Loucy (cell line): Measurements from ENCODE around the gene FXYD6.

ENCODE experiments used
- H2AFZ ChIP-seq: fragments of 200-600 bp; sonication (generic); 2 replicates; pipeline ENCODE4 v1.6.0; 2016; ENCODE audit warnings: antibody characterized with exemption, mild to moderate bottlenecking, low read length, moderate library complexity
- H3F3A ChIP-seq: fragments of 200-600 bp; 2 replicates; pipeline ENCODE4 v1.6.0; 2016; ENCODE audit warnings: antibody characterized with exemption, low read depth, mild to moderate bottlenecking
- H3K27me3 ChIP-seq: fragments of 200-600 bp; sonication (generic); 2 replicates; pipeline ENCODE4 v1.6.1; 2014; ENCODE audit warnings: low read length, mild to moderate bottlenecking; ENCODE audit not compliant: insufficient read depth, poor library complexity, severe bottlenecking
- H3K36me3 ChIP-seq: fragments of 200-600 bp; sonication (generic); 2 replicates; pipeline ENCODE4 v1.6.1; 2016; ENCODE audit warnings: low read length; ENCODE audit not compliant: insufficient read depth
- H3K4me1 ChIP-seq: fragments of 200-600 bp; sonication (generic); 2 replicates; pipeline ENCODE4 v1.5.1; 2014; ENCODE audit warnings: low read length, mild to moderate bottlenecking; ENCODE audit not compliant: insufficient read depth, poor library complexity, severe bottlenecking
- H3K4me2 ChIP-seq: fragments of 200-600 bp; sonication (generic); 2 replicates; pipeline ENCODE4 v1.6.0; 2014; ENCODE audit warnings: antibody characterized with exemption, low read length, low read depth, mild to moderate bottlenecking; ENCODE audit not compliant: poor library complexity, severe bottlenecking
- H3K4me3 ChIP-seq: fragments of 200-600 bp; sonication (generic); 2 replicates; pipeline ENCODE4 v1.5.1; 2014; ENCODE audit warnings: low read length, mild to moderate bottlenecking, mixed read lengths; ENCODE audit not compliant: poor library complexity, severe bottlenecking
- H3K79me2 ChIP-seq: fragments of 200-600 bp; sonication (generic); 2 replicates; pipeline ENCODE4 v1.6.1; 2014; ENCODE audit warnings: low read length; ENCODE audit not compliant: insufficient read depth
- H3K9ac ChIP-seq: fragments of 200-600 bp; sonication (generic); 2 replicates; pipeline ENCODE4 v1.6.0; 2014; ENCODE audit warnings: mild to moderate bottlenecking, low read depth, low read length, moderate library complexity; ENCODE audit not compliant: poor library complexity, severe bottlenecking
- H3K9me2 ChIP-seq: fragments of 200-600 bp; sonication (generic); replicated peaks from 2 replicates; pipeline ENCODE4 v1.6.1; 2016; ENCODE audit warnings: low read depth, low read length, mixed read lengths
- H3K9me3 ChIP-seq: fragments of 200-600 bp; sonication (generic); 2 replicates; pipeline ENCODE4 v1.6.1; 2014; ENCODE audit warnings: mild to moderate bottlenecking, antibody characterized with exemption, low read length, low read depth; ENCODE audit not compliant: insufficient read depth
- H4K20me1 ChIP-seq: fragments of 200-600 bp; sonication (generic); 2 replicates; pipeline ENCODE4 v1.6.0; 2014; ENCODE audit warnings: antibody characterized with exemption, low read length, mild to moderate bottlenecking; ENCODE audit not compliant: insufficient read depth, poor library complexity, severe bottlenecking
- EZH2phosphoT487 ChIP-seq: fragments of 200-600 bp; IDR thresholded peaks from 2 replicates; pipeline ENCODE4 v1.6.1; 2018; ENCODE audit warnings: antibody characterized with exemption, mild to moderate bottlenecking, moderate library complexity, borderline replicate concordance
- TF ChIP-seq, protein P1 (sequence below): fragments of 200-600 bp; sonication (generic); conservative IDR thresholded peaks from 2 replicates; pipeline ENCODE4 v1.5.1; 2014; ENCODE audit warnings: mild to moderate bottlenecking, antibody characterized with exemption, low read length

FXYD6 gene

DNA sequence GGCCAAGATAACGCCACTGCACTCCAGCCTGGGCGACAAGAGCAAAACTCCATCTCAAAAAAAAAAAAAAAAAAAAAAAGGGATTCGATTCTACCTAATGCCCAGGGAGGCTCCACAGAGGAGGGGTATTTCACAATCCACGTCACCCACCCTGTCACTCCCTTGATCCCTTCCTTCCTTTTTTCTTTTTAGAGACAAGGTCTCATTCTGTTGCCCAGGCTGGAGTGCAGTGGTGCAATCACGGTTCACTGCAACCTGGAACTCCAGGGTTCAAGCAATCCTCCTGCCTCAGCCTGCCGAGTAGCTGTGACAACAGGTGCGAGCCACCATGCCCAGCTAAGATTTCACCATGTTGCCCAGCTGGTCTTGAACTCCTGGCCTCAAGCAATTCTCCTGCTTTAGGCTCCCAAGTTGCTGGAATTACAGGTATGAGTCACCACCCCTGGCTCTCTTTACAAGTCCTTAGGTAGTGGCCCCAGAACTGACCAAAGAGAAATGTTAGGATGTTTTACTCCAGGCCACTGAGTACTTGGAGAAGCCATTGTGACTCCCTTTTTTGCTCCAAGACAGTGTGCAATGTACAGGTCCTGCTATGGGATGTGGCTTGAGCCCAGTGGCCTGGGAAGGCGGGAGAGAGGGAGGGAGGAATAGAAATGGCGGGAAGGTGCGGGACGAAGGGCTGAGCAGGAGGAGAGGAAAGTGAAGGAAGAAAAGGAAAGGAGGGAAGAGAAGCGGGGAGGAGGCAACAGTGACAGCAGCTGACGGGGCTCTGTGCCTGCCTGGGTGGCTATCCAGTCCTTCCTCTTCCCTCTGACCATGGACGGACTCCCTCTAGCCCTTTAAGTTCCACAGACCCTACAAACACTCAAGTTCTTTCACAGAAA, 40.1 kb downstream of the FXYD6 start:
- no peak overlapping the region for H3K4me2 ChIP-seq
- H3K36me3 ChIP-seq = no peaks in the 10 kb centered on the region
- H3F3A ChIP-seq = no peaks in the 10 kb centered on the region
- H4K20me1 ChIP-seq = no peaks in the 10 kb centered on the region
- H3K9ac ChIP-seq = no peak overlapping the region
- TF ChIP-seq, protein P1, sequence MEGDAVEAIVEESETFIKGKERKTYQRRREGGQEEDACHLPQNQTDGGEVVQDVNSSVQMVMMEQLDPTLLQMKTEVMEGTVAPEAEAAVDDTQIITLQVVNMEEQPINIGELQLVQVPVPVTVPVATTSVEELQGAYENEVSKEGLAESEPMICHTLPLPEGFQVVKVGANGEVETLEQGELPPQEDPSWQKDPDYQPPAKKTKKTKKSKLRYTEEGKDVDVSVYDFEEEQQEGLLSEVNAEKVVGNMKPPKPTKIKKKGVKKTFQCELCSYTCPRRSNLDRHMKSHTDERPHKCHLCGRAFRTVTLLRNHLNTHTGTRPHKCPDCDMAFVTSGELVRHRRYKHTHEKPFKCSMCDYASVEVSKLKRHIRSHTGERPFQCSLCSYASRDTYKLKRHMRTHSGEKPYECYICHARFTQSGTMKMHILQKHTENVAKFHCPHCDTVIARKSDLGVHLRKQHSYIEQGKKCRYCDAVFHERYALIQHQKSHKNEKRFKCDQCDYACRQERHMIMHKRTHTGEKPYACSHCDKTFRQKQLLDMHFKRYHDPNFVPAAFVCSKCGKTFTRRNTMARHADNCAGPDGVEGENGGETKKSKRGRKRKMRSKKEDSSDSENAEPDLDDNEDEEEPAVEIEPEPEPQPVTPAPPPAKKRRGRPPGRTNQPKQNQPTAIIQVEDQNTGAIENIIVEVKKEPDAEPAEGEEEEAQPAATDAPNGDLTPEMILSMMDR = no peak
- no peak for TF ChIP-seq EZH2phosphoT487
- H3K79me2 ChIP-seq = no peaks in the 10 kb centered on the region
- no peaks in the 10 kb centered on the region for H3K9me3 ChIP-seq
- H3K4me1 ChIP-seq = peaks cover 28% of the 10 kb centered on the region
- H3K27me3 ChIP-seq = no peaks in the 10 kb centered on the region
- no peaks in the 10 kb centered on the region for H3K9me2 ChIP-seq
- no peak overlapping the region for H2AFZ ChIP-seq
- H3K4me3 ChIP-seq = no peak overlapping the region

DNA sequence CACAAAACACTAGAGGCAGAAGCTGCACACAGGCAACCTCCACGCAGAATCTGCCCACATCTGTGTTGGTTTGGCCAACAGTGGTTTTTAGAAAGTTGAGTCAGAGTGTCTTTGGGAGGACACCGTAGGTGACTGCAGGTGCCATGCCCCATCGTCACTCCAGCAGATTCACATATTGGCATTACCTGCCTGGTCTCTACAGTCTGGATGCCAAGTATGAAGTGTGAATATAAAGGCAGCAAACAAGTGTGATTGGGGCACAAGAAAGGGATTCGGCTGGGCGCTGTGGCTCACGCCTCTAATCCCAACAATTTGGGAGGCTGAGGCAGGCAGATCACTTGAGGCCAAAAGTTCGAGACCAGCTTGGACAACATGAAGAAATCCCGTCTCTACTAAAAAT, 40.9 kb downstream of the FXYD6 start:
- Histone ChIP-seq H3K9me3 (no peaks in the 10 kb centered on the region), H4K20me1 (no peaks in the 10 kb centered on the region), H3F3A (no peaks in the 10 kb centered on the region), H3K9me2 (no peaks in the 10 kb centered on the region), H2AFZ (no peak overlapping the region), H3K9ac (no peak overlapping the region), H3K4me2 (no peak overlapping the region), H3K36me3 (no peaks in the 10 kb centered on the region), H3K4me1 (peaks cover 35% of the 10 kb centered on the region), H3K79me2 (no peaks in the 10 kb centered on the region), H3K4me3 (no peak overlapping the region), H3K27me3 (no peaks in the 10 kb centered on the region)
- TF ChIP-seq, protein P1 = no peak
- no peak for TF ChIP-seq EZH2phosphoT487

DNA sequence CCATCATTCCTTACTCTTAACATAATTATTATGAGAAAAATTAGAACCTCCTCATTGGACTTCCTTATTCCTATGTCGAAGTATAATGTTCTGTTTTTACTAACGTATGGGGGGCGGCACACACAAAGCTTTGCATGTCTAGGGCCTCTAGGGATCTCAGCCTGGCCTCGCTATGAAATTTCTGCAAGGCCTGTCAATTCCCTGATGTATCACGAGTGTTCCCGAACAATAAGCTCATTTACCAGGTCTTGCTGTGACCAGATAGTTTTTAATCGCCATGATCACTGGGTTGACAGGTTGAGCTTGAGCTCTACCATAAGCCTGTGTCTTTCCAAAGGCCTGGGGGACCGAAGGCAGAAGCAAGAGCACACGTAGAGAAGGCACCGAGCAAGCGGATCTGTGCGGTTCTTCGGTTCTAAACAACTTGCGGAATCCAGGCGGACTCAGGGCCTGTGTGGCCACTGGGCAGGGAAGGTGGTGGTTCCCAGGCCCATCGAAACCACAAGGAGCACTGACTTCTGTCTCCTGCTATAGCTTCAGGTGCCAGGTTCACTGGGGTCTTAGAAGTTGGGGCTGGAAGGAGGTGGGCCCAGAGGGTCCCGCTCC, 41.5 kb downstream of the FXYD6 start:
- H3K4me2 ChIP-seq = no peak overlapping the region
- no peak overlapping the region for H2AFZ ChIP-seq
- H3K9ac ChIP-seq = no peak overlapping the region
- no peak overlapping the region for H3K4me3 ChIP-seq
- H4K20me1 ChIP-seq = no peaks in the 10 kb centered on the region
- TF ChIP-seq EZH2phosphoT487 = no peak
- TF ChIP-seq, protein P1 = no peak
- H3K4me1 ChIP-seq = peaks cover 42% of the 10 kb centered on the region
- no peaks in the 10 kb centered on the region for H3K9me2 ChIP-seq
- H3F3A ChIP-seq = no peaks in the 10 kb centered on the region
- H3K9me3 ChIP-seq = no peaks in the 10 kb centered on the region
- no peaks in the 10 kb centered on the region for H3K27me3 ChIP-seq
- no peaks in the 10 kb centered on the region for H3K36me3 ChIP-seq
- H3K79me2 ChIP-seq = no peaks in the 10 kb centered on the region
